Retinal pigment epithelial cell (primary cell): ENCODE results near the gene RBM3.
"Not testable (repeated sequence)": the region's sequence is repeated elsewhere in the genome, so short reads cannot be mapped to it uniquely, and the experiment has no call there.

Experiments used
- DNase-seq: peaks from one replicate; pipeline ENCODE4 v3.0.0-alpha.2; 2010; ENCODE audit warnings: low read depth
- H3K4me3 ChIP-seq: 2 replicates; pipeline ENCODE4 v1.5.1; 2011; ENCODE audit warnings: mild to moderate bottlenecking, low read length, control low read depth, moderate library complexity
- TF ChIP-seq, protein P1 (sequence below): conservative IDR thresholded peaks from 2 replicates; pipeline ENCODE4 v1.5.1; 2011; ENCODE audit warnings: low read depth, low read length, control low read depth, inconsistent platforms

Gene RBM3

DNA sequence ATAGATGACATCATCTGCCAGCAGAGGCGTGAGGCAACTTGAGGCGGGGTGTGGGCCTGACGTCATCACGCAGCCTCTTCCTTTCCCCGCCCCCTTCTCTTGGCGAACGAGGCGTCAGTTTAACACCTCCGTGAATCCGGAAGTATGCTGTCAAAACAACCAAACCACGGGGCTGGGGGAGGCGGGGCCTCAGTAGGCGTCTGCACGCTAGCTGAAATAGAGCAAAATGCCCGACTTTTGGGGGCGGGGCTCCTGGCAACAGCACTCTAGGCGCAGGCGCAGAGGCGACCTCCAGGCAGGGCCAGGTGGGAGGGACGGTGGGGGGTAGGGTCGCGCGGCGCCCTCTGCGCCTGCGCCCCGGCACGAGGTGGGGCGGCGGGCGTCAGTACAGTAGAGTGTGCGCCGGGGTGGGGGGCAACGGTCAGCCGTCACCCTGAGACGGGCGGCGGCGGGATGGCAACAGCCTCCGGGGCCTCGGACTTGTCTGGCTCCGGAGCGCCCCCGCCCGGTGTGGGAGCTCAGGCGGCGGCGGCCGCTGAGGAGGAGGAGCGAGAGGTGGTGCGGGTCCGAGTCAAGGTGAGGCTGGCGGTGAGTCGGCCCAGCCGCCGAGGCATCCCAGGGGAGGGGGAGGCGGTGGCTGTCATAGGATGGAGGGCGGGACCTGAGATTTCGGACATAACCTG lies 34.8 kb upstream of the RBM3 start, which contains the start of gene TBC1D25:
Gene TBC1D25, plus strand, starts transcription at position 370 of the 683 bp plus-strand sequence. Its CDS starts 84 bp downstream, at position 454.
- TF ChIP-seq, protein P1, sequence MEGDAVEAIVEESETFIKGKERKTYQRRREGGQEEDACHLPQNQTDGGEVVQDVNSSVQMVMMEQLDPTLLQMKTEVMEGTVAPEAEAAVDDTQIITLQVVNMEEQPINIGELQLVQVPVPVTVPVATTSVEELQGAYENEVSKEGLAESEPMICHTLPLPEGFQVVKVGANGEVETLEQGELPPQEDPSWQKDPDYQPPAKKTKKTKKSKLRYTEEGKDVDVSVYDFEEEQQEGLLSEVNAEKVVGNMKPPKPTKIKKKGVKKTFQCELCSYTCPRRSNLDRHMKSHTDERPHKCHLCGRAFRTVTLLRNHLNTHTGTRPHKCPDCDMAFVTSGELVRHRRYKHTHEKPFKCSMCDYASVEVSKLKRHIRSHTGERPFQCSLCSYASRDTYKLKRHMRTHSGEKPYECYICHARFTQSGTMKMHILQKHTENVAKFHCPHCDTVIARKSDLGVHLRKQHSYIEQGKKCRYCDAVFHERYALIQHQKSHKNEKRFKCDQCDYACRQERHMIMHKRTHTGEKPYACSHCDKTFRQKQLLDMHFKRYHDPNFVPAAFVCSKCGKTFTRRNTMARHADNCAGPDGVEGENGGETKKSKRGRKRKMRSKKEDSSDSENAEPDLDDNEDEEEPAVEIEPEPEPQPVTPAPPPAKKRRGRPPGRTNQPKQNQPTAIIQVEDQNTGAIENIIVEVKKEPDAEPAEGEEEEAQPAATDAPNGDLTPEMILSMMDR: peak; percentile 30
- DNase-seq: peak; percentile 88
- peak within 1 kb of the TSS; percentile 64 for H3K4me3 ChIP-seq

DNA sequence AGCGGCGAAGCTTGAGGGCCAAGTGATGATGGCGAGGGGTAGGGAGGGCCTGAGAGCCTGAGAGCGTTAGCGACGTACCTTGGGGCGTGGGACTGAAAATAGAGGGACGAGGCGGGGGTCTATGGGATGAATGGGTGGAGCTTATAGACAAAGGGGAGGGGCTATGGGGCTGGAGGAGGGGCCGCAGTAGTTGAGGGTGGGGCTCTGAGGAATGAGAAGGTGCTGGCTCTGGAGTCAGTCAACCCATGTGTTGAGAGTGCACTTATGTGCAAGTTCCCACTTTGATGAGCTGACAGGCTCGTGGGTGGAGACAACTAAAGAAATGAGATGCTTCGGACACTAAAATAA lies 34.3 kb upstream of the RBM3 start:
- H3K4me3 ChIP-seq: peak overlapping the region; percentile 64
- no peak for DNase-seq
- TF ChIP-seq, protein P1: no peak

DNA sequence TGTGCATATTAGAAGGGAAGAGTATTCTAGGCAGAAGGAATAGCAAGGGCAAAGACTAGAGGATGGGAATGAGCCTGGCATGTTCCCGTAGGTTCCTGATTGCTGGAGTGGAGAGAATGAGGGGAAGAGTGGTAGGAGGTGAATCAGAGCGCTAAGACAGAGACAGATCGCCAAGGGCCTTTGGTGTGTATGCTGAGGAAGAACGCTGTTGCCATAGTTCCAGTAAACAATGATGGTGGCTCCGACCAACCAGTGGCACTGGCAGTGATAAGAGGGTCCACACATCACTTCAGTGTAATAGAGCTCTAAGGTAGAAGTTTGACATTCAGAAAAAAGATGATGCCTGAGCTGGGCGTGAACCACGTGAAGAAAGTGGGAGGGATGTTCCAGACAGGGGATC lies 33.8 kb upstream of the RBM3 start:
- TF ChIP-seq, protein P1: no peak
- H3K4me3 ChIP-seq: peak overlapping the region; percentile 64
- no peak for DNase-seq

DNA sequence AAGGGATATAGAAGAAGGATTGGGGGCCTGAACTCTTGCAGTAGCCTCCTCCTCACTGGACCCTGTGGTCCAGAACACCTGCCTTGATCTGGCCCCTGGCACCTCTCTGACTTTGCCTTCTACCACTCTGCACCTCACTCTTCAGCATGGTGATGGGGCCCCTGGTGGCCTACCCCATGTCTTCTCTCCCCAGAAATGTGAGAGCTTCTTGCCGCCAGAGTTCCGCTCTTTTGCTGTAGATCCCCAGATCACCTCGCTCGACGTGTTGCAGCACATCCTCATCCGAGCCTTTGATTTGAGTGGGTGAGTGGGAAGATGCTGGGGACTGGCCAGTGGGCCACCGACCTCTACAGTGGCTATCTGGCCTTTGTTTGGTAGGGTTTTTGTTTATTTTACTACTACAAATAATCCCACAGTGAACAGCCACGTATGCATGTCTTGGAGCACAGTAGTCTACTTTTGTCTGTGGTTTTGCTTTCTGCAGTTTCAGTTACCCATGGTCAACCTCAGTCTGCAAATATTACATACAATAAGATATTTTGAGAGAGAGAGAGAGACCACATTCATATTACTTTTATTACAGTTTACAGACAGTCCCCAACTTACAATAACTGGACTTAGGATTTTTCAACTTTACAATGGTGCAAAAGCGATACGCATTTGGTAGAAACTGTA lies 33.0 kb upstream of the RBM3 start:
- H3K4me3 ChIP-seq: no peak overlapping the region
- DNase-seq: no peak
- TF ChIP-seq, protein P1: no peak

DNA sequence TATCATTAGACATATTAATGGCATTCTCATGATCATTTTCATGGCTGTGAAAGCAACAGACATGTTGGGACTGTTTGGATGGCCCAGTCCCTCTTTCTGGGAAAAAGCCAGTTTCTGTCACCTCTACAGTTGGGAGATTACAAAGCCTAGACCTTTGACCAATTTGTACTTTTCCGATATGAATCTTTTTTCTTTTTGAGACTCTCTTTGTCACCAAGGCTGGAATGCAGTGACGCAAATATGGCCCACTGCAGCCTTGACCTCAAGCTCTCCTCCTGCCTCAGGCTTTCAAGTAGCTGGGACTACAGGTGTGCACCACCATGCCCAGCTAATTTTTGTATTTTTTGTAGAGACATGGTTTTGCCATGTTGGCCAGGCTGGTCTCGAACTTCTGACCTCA lies 25.4 kb upstream of the RBM3 start:
- no peak for DNase-seq
- no peak overlapping the region for H3K4me3 ChIP-seq
- TF ChIP-seq, protein P1: no peak

DNA sequence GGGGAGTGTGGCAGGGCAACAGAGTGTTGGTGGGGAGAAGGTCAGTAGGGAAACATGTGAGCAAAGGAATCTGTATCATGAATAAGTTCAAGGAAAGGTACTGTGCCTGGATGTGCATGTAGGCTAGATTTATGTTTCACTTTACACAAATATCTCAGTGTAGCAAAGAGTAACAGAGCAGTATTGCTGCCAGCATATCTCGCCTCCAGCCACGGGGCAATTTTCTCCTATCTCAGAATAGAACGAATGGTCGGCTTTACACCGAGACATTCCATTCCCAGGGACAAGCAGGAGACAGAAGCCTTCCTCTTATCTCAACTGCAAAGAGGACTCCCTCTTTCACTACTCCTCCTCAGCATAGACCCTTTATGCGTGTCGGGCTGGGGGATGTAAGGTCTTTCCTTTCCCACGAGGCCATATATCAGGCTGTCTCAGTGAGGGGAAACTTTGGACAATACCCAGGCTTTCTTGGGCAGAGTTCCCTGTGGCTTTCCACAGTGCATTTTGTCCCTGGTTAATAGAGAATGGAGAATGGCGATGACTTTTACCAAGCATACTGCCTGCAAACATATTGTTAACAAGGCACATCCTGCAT lies 18.5 kb upstream of the RBM3 start:
- DNase-seq, H3K4me3 ChIP-seq: not testable (repeated sequence)

DNA sequence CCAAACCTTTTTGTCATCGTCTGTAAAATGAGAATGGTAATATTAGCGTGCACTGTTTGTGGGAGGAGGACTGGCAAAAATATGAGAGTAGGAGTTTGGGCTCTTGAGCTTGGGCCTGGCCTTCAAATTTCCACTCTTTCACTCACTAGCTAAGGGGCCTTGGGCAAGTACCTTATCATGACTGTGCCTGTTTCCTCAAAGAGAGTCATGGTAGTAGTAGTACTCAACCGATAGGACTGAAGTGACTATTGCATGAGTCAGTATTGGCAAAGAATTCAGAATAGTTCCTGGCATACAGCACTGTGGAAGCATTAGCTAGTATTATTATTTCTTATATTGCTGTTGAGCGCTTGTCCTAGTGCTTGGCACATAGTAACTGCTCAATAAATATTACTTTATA lies 16.0 kb upstream of the RBM3 start:
- TF ChIP-seq, protein P1: no peak
- H3K4me3 ChIP-seq: no peak overlapping the region
- no peak for DNase-seq
